Uterus (tissue), 4 donors: Measurements from ENCODE around the gene NBEA. TPM values are rescaled to one million over a fixed set of nuclear protein-coding genes. Genes with fewer than 3 reads are reported as not detected.

Source experiments
- DNase-seq, 2 donors: peaks; one replicate each; pipeline ENCODE4 v3.0.0-alpha.2; 2019 to 2020
- H3K27ac ChIP-seq, 2 donors: fragments of 200-600 bp; sonication (generic); 1 replicate in 1 of 2; 2 replicates in 1 of 2; pipeline ENCODE4 v1.5.1; 2016 to 2018
- H3K27me3 ChIP-seq, 2 donors: fragments of 200-600 bp; sonication (generic); one replicate each; pipeline ENCODE4 v1.5.1; 2018 to 2019; ENCODE audit warnings: control low read depth in 1 of 2
- H3K36me3 ChIP-seq, 2 donors: fragments of 200-600 bp; sonication (generic); one replicate each; pipeline ENCODE4 v1.5.1; 2019; ENCODE audit warnings: control low read depth in 1 of 2
- H3K4me1 ChIP-seq, 2 donors: fragments of 200-600 bp; sonication (generic); one replicate each; pipeline ENCODE4 v1.5.1; 2018 to 2019; ENCODE audit warnings: control low read depth in 1 of 2
- H3K4me3 ChIP-seq, 2 donors: fragments of 200-600 bp; sonication (generic); 1 replicate in 1 of 2; 2 replicates in 1 of 2; pipeline ENCODE4 v1.5.1; 2018 to 2019; ENCODE audit warnings: mild to moderate bottlenecking in 1 of 2
- H3K9me3 ChIP-seq, 2 donors: fragments of 200-600 bp; sonication (generic); one replicate each; pipeline ENCODE4 v1.5.1; 2019; ENCODE audit warnings: control low read depth in 1 of 2
- CTCF ChIP-seq, 4 experiments: fragments of 200-600 bp in 2 of 4; fragments of 450-650 bp in 2 of 4; sonication (generic) in 2 of 4; IDR thresholded peaks; one replicate each; pipeline ENCODE4 v1.5.1; 2016 to 2019; ENCODE audit warnings: antibody characterized with exemption in 4 of 4, mild to moderate bottlenecking in 2 of 4, moderate library complexity in 1 of 4
- POLR2A ChIP-seq, 2 donors: fragments of 450-650 bp; IDR thresholded peaks; one replicate each; pipeline ENCODE4 v1.6.1; 2016; ENCODE audit warnings: antibody characterized with exemption in 2 of 2, mild to moderate bottlenecking in 1 of 2, moderate library complexity in 1 of 2
- intact Hi-C: fragments of 100-400 bp; cut with DNase I; formaldehyde crosslinking; loops from one replicate; pipeline ENCODE4 v1.15.1; 2023; ENCODE audit warnings: low total_unique reads
- total RNA-seq, 4 donors: library from RNA; depleted of rRNA in 3 of 4; stranded (reverse); fragments of >200 nt in 3 of 4; gene quantifications; one replicate each; pipeline versions ENCODE4 v1.1.0 to v1.2.4, GENCODE V29; 2014 to 2023
- donor health status: DM: yes; HTN: yes; CAD: no.

Gene NBEA
- total RNA-seq, 4 donors from 2014 or later = 15.6 to 58.1 (median 37.3) TPM

GRCh38 chr13:35139591-35139990, 197.5 kb downstream of the NBEA start:
- H3K9me3 ChIP-seq = no peaks in the 10 kb centered on the region
- no peaks in the 10 kb centered on the region for H3K36me3 ChIP-seq
- no peaks in the 10 kb centered on the region for H3K4me1 ChIP-seq
- intact Hi-C loops = no loop called here
- no peak for DNase-seq
- H3K27me3 ChIP-seq = no peaks in the 10 kb centered on the region
- H3K4me3 ChIP-seq = no peak overlapping the region
- H3K27ac ChIP-seq = no peak overlapping the region
- TF ChIP-seq CTCF (IDR thresholded peaks at IDR 0.05) (no peak), POLR2A (IDR thresholded peaks at IDR 0.05) (no peak)

- intact Hi-C loops = no loop called here
Measured at GRCh38 chr13:35140321-35140720, 198.3 kb downstream of the NBEA start.

GRCh38 chr13:35140831-35141230, 198.8 kb downstream of the NBEA start:
- no peak for DNase-seq
- no peaks in the 10 kb centered on the region for H3K4me1 ChIP-seq
- intact Hi-C loops = no loop called here

More at GRCh38 chr13:35140321-35140720, 198.3 kb downstream of the NBEA start:
- Histone ChIP-seq H3K27me3 (no peaks in the 10 kb centered on the region), H3K4me1 (no peaks in the 10 kb centered on the region), H3K36me3 (no peaks in the 10 kb centered on the region), H3K4me3 (no peak overlapping the region), H3K27ac (no peak overlapping the region), H3K9me3 (no peaks in the 10 kb centered on the region)
- DNase-seq = no peak
- TF ChIP-seq CTCF (IDR thresholded peaks at IDR 0.05) (no peak), POLR2A (IDR thresholded peaks at IDR 0.05) (no peak)

GRCh38 chr13:35143123-35143522, 201.1 kb downstream of the NBEA start:
- DNase-seq = no peak
- no peak overlapping the region for H3K4me3 ChIP-seq
- intact Hi-C loops = no loop called here
- H3K36me3 ChIP-seq = no peaks in the 10 kb centered on the region
- no peaks in the 10 kb centered on the region for H3K9me3 ChIP-seq
- no peaks in the 10 kb centered on the region for H3K4me1 ChIP-seq
- H3K27ac ChIP-seq = no peak overlapping the region
- no peaks in the 10 kb centered on the region for H3K27me3 ChIP-seq
- TF ChIP-seq POLR2A (IDR thresholded peaks at IDR 0.05) (no peak), CTCF (IDR thresholded peaks at IDR 0.05) (no peak)

More at GRCh38 chr13:35140831-35141230, 198.8 kb downstream of the NBEA start:
- Histone ChIP-seq H3K9me3 (no peaks in the 10 kb centered on the region), H3K27me3 (no peaks in the 10 kb centered on the region), H3K36me3 (no peaks in the 10 kb centered on the region), H3K27ac (no peak overlapping the region), H3K4me3 (no peak overlapping the region)
- TF ChIP-seq POLR2A (IDR thresholded peaks at IDR 0.05) (no peak), CTCF (IDR thresholded peaks at IDR 0.05) (no peak)

- Histone ChIP-seq H3K9me3 (no peaks in the 10 kb centered on the region), H3K27ac (no peak overlapping the region), H3K4me3 (no peak overlapping the region), H3K4me1 (no peaks in the 10 kb centered on the region), H3K27me3 (no peaks in the 10 kb centered on the region), H3K36me3 (no peaks in the 10 kb centered on the region)
- TF ChIP-seq POLR2A (IDR thresholded peaks at IDR 0.05) (no peak), CTCF (IDR thresholded peaks at IDR 0.05) (no peak)
- DNase-seq = no peak
- intact Hi-C loops = no loop called here
Measured at GRCh38 chr13:35144166-35144890, 202.3 kb downstream of the NBEA start.
